SH-SY5Y (cell line): ENCODE results near the gene SERPINA12.

Experiments used
- GATA2 ChIP-seq: IDR thresholded peaks from 2 replicates; pipeline ENCODE4 v1.6.1; 2011; ENCODE audit warnings: mild to moderate bottlenecking, low read depth, low read length
- GATA3 ChIP-seq: IDR thresholded peaks from 2 replicates; pipeline ENCODE4 v1.6.1; 2011; ENCODE audit warnings: low read depth, mild to moderate bottlenecking, low read length, moderate library complexity

DNA sequence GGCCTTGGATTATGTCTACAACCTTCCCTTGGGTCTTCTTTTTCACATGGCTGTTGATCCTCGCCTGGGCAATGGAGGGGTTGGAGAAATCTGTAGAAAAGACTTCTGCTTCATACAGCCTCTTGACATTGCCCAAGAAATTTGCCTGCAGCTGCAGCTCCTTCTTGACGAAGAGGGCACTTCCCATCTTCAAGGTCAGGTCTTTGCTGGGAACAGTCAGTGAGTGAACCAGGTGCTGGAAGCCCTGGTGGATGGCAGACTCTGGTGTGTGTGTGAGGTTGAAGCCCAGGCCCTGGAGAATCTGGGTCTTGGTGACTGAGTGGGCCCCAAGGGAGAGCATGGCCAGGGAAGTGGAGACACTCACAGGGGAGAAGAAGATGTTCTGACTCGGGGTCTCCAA is 40.0 kb downstream of the SERPINA12 start:
- TF ChIP-seq GATA3 (no peak), GATA2 (no peak)
